Suppressor macrophage treated with lipopolysaccharide for 1 hour (primary cell): Measurements from ENCODE around the gene MYO5B.
"Not testable (repeated sequence)": the region's sequence is repeated elsewhere in the genome, so short reads cannot be mapped to it uniquely, and the experiment has no call there.

Experiments used
- DNase-seq, 3 donors: peaks; one replicate each; pipeline ENCODE4 v3.0.0-alpha.2; 2020 to 2022

MYO5B gene

DNA sequence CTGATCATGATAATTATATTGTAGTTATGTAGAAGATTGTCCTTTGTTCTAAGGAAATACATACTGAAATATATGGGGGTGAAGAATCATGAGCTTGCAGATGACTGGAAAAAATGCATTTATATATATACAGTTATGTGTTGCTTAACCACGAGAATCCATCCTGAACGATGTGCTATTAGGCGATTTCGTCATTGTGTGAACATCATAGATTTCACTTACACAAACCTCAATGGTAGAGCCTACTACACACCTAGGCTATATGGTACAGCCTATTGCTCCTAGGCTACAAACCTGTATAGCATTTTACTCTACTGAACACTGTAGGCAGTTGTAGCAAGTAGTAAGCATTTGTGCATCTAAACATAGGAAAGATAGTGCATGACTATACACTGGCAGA is 379.0 kb downstream of the MYO5B start:
- no peak for DNase-seq

DNA sequence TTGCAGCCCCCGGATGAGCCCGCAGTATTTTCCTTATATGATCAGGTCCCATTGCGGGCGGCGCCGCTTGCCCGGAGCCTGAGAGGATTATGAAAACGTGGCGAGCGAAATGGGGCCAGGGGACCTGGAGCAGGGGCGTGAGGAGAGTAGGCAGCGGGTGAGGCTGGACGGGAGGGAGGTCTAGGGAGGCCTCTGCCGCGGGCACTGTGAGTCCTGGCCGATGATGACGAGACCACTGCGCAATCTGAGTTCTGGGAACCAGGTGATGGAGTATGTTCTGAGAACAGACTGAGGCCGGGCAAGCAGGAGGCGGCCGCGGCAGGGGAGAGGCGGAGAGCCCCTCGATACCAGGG is 380.8 kb downstream of the MYO5B start:
- DNase-seq = peak; percentile 41 to 52 (median 42)

DNA sequence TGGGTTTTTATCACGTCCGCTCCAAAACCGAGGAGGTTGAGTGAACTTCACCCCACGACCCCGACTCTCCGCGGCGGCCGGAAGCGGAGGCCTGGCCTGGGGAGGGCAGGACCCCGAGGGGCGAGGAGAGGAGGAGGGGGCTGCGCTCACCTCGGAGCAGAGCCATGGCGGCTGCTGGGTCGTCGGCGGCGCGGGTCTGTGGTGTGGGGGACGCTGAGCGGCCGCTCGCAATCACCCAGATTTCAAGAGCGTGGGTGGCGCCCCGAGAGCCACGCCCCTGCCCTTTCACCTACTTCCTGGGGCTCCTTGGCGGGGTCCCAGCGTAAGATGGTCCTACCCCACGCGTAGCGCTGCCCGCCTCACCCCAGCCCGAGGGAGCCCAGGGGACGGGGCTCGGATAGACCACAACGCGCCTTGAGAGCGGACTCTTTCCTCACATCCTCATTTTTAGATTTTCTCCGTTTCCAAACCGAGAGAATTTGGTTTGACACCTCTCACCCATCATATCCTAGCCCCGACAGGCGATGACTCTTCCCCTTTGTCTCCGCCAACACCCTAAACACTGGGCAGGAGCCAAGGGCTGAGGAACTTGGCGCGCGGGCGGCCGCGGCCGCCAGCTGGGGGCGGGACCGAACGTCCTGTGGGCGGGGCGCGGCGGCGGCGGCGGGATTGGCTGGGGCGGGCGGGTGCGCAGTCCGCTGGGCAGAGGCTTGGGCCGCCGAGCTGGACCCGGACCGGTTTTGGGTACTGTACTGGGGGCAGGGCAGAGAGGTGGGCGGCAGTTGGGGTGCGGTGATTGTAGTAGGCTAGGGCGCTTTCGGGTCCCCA is 381.4 kb downstream of the MYO5B start, which contains the start of gene ACAA2:
Gene ACAA2, minus strand, starts transcription at position 215 of the 828 bp plus-strand sequence. Its CDS starts 49 bp downstream, at position 166.
- peak; percentile 93 to 96 (median 94) for DNase-seq

DNA sequence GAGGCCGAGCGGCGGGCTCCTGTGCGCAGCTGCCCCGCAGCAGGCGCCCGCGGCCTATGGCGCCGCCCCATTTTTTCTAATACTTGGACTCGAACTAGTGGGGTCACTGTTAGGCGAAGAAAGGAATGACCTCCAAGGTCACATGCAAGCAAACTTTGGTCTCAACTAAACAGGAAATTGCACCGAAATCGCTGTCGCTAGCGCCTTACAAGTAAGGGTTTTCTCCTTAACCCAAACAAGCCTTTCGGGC is 382.0 kb downstream of the MYO5B start:
- peak; percentile 55 to 62 (median 61) for DNase-seq

DNA sequence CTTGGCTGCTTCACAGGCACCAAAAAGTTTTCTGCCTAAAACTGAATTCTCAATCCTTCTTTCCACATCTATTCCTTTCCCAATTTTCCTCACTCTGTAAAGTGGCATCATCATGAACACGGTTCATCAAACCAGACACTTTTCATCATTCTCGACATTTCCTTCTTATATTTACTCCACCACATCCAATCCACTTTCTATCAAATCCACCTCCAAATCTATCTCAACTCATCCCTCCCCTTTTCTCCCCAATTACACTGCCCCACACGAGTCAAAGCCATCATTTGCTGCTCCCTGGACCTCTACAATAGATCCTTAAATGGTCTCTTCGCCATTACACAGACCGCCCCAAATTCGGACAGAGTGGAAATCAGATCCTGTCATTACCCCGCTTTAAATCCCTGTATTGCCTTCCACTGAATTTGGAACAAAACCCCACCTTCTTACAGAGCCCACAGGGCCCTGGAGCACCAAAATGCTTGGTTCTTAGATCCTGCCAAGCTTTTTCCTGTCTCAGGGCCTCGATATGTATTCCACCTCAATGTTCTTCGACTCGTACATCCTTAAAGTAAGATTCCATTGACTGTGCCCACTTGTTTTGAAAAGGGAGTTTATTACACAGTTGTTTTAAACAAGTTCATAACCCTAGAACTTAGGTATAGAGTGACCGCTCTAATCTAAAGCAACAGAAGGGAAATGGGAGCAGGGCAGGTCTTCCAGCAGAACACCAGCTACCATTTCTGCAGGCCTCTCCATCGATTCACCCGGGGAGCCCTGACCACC is 382.5 kb downstream of the MYO5B start:
- DNase-seq = no peak

DNA sequence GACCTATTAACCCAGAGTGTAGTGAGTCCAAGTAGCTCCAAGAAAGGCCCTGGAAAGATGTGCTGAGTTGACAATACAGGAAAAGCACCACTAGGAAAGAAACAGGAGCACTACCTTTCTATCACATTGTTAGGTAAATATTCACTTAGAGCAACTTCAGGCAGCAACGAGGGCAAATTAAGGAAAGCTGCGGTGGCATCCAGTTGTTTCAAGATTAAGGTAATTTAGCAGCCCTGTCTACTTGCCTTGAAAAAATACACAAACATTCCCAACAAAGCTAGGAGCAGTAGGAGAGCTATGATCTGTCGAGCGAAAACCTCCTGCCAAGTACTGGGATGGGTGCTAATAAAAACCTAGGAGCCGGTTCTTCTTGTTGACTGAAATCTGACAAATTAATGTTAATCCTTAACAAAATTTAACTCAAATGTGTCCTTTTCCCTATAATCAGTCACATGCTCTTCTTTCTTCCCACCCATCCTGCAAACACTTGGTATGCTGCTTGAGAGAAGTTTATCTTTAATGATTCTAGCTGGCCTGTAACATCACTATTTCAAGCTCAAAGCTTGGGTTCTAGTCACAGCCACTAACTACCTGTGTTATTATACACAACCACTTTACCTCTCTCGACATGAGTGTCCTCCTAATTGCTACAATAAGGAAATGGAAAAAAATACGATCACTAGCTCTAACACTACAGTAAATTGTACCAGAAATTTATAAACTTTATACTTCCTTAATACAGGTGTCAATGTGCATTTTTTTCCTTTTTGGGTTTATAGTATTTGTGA is 383.6 kb downstream of the MYO5B start:
- no peak for DNase-seq

DNA sequence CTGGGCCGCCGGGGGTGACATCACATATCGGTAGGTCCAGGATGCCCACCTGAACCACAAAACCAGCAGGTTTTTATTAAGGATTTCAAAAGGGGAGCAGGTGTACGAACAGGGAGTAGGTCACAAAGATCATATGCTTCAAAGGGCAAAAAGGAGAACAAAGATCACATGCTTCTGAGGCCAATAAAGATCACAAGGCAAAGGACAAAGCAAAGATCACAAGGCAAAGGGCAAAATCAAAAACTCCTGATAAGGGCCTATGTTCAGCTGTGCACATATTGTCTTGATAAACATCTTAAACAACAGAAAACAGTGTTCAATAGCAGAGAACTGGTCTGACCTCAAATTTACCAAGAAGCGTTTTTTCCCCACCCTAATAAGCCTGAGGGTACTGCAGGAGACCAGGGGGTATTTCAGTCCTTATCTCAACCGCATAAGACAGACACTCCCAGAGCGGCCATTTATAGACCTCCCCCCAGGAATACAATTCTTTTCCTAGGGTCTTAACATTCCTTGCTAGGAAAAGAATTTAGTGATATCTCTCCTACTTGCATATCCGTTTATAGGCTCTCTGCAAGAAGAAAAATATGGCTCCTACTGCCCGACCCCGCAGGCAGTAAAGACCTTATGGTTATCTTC is 386.3 kb downstream of the MYO5B start:
- not testable (repeated sequence) for DNase-seq

DNA sequence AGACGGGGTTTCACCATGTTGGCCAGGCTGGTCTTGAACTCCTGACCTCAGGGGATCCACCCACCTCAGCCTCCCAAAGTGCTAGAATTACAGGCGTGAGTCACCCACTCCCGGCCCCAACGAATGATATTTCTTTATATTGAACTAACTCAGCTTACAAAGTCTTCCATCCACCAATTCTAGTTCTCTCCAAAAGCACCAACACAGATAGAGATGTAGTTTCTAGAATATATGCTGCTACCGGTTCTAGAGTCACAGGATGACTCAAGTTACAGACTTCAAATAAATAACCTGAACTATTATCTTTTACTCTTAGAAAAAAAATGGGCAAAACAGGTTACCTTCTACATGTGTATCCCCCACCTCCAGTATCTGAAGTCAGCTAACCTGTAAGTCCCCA is 390.9 kb downstream of the MYO5B start:
- DNase-seq = no peak

DNA sequence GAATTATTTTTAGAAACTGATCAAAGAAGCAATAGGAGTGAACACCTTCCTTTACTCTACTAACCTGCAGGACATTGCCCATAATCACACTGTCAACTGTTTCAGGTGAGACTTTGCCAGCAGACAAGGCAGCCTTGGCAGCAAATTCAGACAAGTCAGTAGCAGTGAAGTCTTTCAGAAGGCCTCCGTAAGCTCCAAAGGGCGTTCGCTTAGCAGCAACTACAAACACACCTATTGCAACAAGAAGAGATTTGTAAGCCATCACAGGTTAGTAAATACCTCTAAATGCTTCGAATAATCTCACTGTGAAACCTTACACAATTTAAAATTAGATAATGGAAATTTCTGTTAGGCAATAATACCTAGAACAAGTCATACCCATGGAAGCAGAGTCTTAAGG is 392.3 kb downstream of the MYO5B start:
- DNase-seq = no peak

DNA sequence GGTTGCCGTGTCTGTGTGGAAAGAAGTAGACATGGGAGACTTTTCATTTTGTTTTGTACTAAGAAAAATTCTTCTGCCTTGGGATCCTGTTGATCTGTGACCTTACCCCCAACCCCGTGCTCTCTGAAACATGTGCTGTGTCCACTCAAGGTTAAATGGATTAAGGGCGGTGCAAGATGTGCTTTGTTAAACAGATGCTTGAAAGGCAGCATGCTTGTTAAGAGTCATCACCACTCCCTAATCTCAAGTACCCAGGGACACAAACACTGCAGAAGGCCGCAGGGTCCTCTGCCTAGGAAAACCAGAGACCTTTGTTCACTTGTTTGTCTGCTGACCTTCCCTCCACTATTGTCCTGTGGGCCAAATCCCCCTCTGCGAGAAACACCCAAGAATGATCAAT is 394.5 kb downstream of the MYO5B start:
- DNase-seq = not testable (repeated sequence)

DNA sequence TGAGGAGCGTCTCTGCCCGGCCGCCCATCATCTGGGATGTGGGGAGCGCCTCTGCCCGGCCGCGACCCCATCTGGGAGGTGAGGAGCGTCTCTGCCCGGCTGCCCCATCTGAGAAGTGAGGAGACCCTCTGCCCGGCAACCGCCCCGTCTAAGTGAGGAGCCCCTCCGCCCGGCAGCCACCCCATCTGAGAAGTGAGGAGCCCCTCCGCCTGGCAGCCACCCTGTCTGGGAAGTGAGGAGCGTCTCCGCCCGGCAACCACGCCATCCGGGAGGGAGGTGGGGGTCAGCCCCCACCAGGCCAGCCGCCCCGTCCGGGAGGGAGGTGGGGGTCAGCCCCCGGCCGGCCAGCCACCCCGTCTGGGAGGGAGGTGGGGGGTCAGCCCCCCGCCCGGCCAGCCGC is 395.1 kb downstream of the MYO5B start:
- DNase-seq = not testable (repeated sequence)

DNA sequence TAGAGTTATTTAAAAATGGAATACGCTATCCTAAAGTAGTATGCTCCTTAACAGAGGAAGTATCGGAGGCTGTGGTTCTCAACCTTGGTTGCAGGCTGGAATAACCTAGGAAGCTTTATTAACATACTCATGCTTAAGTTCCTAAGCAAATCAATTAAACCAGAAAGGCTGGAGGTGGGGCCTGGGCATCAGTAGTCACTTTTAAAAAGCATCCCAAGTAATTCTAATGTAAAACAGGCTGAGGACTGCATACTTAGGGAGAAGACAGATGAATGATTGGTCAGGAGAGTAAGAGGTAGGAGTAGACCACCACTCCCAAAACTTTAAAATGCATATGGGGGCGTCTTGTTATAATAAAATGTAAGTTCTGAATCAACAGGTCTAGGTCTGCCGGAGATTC is 396.9 kb downstream of the MYO5B start:
- DNase-seq = no peak

DNA sequence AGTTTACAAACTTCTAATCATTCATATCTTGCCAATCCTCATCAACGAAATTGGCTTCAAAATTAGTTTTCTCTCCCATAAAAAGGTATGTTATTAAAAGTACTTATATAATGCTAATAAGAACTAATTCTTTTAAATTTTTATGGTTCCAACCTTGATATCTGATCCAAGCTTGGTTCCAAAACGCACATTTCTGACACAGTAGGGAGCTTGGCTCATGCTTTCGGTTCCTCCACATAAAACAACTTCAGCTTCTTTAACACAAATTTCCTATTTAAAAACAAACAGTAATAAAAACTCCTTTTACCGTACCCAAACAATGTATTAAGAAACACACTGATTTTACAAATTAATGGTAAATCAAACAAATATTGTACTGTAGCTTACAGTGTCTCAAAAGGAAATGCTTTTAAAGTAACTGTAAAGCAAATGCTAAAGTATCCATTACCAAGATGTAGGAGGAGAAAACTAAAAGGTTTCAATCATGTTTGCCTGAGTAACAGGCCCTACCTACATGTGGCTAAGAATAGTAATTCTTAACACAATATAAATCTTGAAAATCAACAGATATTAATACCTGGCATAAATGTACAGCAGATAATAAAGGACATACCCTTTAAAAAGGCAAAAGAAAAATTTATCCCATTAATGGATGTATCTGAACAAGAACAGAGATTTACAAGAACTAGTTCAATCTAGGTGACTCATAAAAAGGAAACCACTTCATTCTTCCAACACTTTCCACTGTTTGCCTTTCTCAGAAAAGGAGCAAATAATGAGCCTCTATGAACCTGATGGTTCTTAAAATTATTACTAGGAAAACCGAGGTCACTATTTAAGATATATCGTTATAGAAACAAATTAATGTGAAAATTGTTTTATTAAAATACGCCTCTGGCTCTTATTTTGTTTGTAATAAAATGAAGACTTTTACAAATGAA is 399.1 kb downstream of the MYO5B start:
- DNase-seq = no peak

DNA sequence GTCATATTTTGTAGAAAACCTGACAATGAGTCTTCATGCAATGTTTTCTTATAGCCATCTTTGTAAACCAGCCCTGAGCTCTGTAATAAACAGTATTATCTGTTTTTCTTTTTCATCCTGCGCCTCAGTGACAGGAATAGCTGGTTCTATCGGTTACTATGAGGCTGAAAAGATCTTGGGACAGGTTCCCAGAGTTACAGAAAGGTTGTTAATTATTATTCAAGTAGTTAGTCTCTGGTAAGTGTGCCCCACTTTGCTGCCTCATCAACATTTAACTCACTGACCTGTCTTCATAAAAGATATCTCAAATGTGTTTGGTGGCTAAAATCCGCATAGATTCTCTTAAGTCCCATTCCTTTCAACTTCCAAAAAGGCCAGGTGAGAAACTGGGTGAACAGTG is 400.2 kb downstream of the MYO5B start:
- no peak for DNase-seq

DNA sequence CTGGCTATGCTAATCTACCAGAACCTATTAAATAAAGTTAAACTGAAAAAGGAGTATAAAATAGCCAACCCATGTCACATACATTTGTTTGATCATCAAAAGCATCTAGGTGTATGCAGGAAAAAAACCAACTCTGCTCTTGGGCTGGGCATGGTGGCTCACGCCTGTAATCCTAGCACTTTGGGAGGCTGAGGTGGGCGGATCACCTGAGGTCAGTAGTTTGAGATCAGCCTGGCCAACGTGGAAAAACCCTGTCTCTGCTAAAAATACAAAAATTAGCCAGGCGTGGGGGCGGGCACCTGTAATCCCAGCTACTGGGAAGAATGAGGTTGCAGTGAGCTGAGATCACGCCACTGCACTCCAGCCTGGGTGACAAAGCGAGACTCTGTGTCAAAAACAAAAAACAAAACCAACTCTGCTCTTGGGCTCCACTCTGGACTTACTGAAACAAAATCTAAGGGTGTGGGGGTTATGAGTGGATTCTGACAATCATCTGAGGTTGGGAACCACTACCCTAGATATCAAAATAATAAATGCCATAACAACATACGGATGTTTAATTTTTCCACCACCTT is 405.3 kb downstream of the MYO5B start:
- not testable (repeated sequence) for DNase-seq

DNA sequence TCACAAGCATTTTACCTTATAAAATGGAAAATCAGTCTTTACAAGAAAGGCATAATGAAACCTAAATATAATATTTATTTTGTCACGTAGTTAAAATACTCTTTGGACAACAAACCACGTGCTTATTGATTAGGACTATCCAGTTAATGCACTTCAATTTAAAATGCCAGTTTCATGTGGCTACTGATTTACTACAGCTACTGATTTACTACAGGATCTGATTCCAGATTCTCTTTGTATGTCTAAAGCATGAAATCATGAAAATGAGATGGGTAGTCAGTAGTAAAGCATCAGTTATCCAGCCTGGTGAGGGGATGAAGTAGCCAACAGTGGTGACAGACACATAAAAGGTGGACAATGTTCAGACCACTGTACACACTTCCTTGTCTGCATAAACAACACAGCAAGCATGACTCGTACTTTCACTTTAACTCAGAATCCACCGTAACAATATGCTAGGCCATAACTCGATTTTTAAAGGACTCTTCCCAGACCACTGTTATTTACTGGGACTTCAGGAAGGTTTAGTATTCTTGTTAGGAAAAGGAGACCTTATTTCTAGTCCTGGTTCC is 406.5 kb downstream of the MYO5B start:
- DNase-seq = no peak

DNA sequence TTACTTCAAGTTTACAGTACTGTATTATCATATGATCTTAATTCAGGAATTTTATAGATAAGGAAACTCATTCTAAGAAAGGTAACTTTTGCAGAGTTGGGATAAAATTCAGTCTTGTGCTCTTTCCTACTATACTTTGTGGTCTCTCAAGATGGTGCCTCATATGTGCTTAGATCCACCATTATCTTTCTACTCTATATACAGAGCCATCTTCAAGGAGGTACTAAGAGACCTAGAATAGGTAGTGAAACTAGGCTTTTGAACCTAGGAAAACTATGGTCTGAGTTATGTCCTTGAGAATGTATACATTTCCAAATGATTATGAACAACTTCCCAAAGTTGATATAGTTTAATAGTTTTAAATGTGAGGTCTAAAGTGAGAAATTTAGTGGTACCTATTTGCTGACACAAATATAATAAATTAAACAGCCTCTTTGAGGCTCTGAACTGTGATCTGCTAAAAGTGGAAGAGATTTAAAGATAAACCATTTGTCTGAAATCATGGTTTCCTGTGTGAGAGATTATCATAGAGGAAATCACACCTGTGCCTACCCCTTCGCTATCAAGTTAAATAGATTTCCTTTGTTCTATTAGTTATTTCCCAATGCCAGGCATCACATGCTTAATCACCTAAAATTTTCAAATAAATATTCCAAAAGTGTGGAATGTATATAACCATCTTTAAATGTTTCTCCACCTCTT is 408.8 kb downstream of the MYO5B start:
- no peak for DNase-seq

DNA sequence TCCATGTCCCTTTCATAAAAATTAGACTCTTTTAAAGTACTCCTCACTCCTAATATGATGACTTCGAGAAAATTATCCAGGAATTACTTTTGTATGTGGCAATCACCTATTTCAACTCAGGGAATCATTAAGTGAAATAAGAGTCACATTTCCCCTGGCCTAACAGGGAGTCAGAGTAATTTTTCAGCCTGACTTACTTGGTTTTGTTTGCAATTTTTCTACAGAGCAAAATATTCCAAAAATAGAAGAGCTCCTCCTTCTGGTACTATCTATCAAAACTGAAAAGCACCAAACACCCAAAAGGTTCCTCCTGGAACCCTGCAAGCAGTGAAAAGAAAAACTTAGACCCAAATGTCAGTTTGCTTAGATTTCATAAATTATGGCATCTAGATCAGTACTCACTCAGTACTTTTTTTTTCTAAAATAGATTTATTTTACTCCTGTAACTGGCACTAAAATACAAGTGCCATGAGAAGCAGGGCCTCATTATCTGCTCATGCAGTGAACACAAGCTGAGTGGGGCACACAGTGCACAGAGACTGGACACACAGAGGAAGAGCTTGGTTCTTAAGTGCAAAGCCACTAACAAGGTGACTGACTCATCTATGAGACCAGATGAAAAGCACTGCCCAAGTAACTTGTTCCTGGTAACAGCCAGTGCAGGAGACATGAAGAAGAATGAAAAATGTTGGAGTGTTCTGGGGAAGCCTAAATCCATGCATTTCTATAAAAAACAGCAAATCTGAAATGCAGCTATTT is 410.3 kb downstream of the MYO5B start:
- DNase-seq = peak in 1 of 3 donors; percentile 3

DNA sequence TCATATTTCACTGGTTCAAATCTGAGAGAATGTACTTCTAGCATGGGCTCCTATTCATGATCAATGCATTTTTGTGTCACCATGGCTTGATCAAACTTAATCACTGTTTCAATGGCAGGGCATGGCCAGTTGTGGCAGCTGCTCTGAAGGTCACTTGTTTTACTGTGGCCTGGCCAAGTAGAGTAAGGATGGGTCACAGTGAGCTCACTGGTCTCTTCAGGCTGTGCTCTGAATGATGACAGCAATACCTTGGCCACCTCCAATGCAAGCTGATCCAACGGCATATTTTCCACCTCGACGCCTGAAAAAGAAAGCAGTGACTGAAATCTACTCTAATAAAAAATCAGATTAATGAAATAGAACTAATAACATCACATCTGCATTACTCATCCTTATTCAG is 411.3 kb downstream of the MYO5B start:
- not testable (repeated sequence) for DNase-seq
